Keratinocyte (primary cell): ENCODE data around the gene ATP12A. TPM values are rescaled to one million over a fixed set of nuclear protein-coding genes. Genes with fewer than 3 reads are reported as not detected.

ENCODE experiments used
- DNase-seq: peaks from one replicate; pipeline ENCODE4 v3.0.0-alpha.2; 2011; ENCODE audit warnings: low read depth, missing footprints, low spot score
- FAIRE-seq: peaks from 2 replicates; lab custom pipeline; 2011; peaks lifted over from hg19 to GRCh38; lab: Jason Lieb, UNC
- H2AFZ ChIP-seq: 2 replicates; pipeline ENCODE4 v1.6.0; 2012; ENCODE audit warnings: low read length, control low read depth, inconsistent platforms; ENCODE audit not compliant: control insufficient read depth
- H3K27ac ChIP-seq: 2 replicates; pipeline ENCODE4 v1.5.1; 2011; ENCODE audit warnings: low read length; ENCODE audit not compliant: control insufficient read depth, insufficient read depth
- H3K27me3 ChIP-seq: 3 replicates; pipeline ENCODE4 v1.6.0; 2011; ENCODE audit warnings: low read length; ENCODE audit not compliant: control insufficient read depth, insufficient read depth; ENCODE audit errors: extremely low read depth
- H3K36me3 ChIP-seq, 2 experiments: 2 replicates in 1 of 2; 3 replicates in 1 of 2; pipeline ENCODE4 v1.5.1; 2011; ENCODE audit warnings: low read length in 2 of 2, mild to moderate bottlenecking in 1 of 2; ENCODE audit not compliant: control insufficient read depth in 2 of 2, insufficient read depth in 2 of 2; ENCODE audit errors: extremely low read depth in 1 of 2
- H3K4me1 ChIP-seq: 3 replicates; pipeline ENCODE4 v1.5.1; 2011; ENCODE audit warnings: low read length; ENCODE audit not compliant: control insufficient read depth, insufficient read depth; ENCODE audit errors: extremely low read depth
- H3K4me2 ChIP-seq: 3 replicates; pipeline ENCODE4 v1.6.0; 2011; ENCODE audit warnings: low read depth, low read length; ENCODE audit not compliant: control insufficient read depth, insufficient read depth; ENCODE audit errors: extremely low read depth
- H3K4me3 ChIP-seq, 3 experiments: fragments of 200-600 bp in 1 of 3; sonication (generic) in 1 of 3; 2 replicates in 2 of 3; 3 replicates in 1 of 3; pipeline ENCODE4 v1.5.1; 2011 to 2016; ENCODE audit warnings: low read length in 3 of 3, mild to moderate bottlenecking in 3 of 3, control low read depth in 2 of 3, inconsistent platforms in 1 of 3, low read depth in 1 of 3, mixed read lengths in 1 of 3, mixed run types in 1 of 3, moderate library complexity in 1 of 3; ENCODE audit not compliant: control insufficient read depth in 2 of 3, insufficient read depth in 2 of 3; ENCODE audit errors: extremely low read depth in 1 of 3
- H3K79me2 ChIP-seq: 2 replicates; pipeline ENCODE4 v1.6.0; 2012; ENCODE audit warnings: low read length; ENCODE audit not compliant: control insufficient read depth, insufficient read depth
- H3K9ac ChIP-seq: 3 replicates; pipeline ENCODE4 v1.6.0; 2011; ENCODE audit warnings: low read length; ENCODE audit not compliant: control insufficient read depth, insufficient read depth; ENCODE audit errors: extremely low read depth
- H3K9me1 ChIP-seq: 3 replicates; pipeline ENCODE4 v1.6.0; 2011; ENCODE audit warnings: low read length; ENCODE audit not compliant: control insufficient read depth, insufficient read depth; ENCODE audit errors: extremely low read depth
- H3K9me3 ChIP-seq: 2 replicates; pipeline ENCODE4 v1.5.1; 2012; ENCODE audit warnings: low read depth, low read length; ENCODE audit not compliant: control insufficient read depth
- H4K20me1 ChIP-seq: 3 replicates; pipeline ENCODE4 v1.6.0; 2011; ENCODE audit warnings: low read length; ENCODE audit not compliant: control insufficient read depth, insufficient read depth; ENCODE audit errors: extremely low read depth
- EZH2 ChIP-seq: IDR thresholded peaks from one replicate; pipeline ENCODE4 v1.6.1; 2012; ENCODE audit warnings: inconsistent platforms, mild to moderate bottlenecking, low read length, moderate library complexity
- dilution Hi-C: fragments of 300-500 bp; cut with MboI; formaldehyde crosslinking; loops from one replicate; pipeline ENCODE4 v1.7.0; 2020; ENCODE audit warnings: low sequenced_read_pairs; ENCODE audit not compliant: extremely low pct_ligation_motif_present
- polyA plus RNA-seq, 5 experiments: library from polyadenylated mRNA; depleted of rRNA in 3 of 5; stranded (reverse) in 3 of 5; stranded (forward) in 1 of 5; unstranded in 1 of 5; fragments of >200 nt; gene quantifications; 1 replicate in 1 of 5; 2 replicates in 3 of 5; 3 replicates in 1 of 5; pipeline versions ENCODE4 v1.2.1 to v1.2.3, GENCODE V29; 2011 to 2012; ENCODE audit warnings: missing spikeins in 2 of 5, low read depth in 1 of 5, low replicate concordance in 1 of 5
- TF ChIP-seq, protein P1 (sequence below), 3 experiments: IDR thresholded peaks in 1 of 3; conservative IDR thresholded peaks in 1 of 3; optimal IDR thresholded peaks in 1 of 3; 2 replicates in 2 of 3; 3 replicates in 1 of 3; pipeline versions ENCODE3 to v1.5.1; 2011; ENCODE audit warnings: low read length in 3 of 3, mild to moderate bottlenecking in 3 of 3, moderate library complexity in 2 of 3, control low read depth in 1 of 3, inconsistent platforms in 1 of 3; ENCODE audit not compliant: insufficient read depth in 2 of 3; ENCODE audit errors: extremely low read depth in 1 of 3

Gene ATP12A
- polyA plus RNA-seq, 1 donor (not counting 4 experiments of a cell fraction or from before 2014, with no cell fraction given): 0.79 TPM

DNA sequence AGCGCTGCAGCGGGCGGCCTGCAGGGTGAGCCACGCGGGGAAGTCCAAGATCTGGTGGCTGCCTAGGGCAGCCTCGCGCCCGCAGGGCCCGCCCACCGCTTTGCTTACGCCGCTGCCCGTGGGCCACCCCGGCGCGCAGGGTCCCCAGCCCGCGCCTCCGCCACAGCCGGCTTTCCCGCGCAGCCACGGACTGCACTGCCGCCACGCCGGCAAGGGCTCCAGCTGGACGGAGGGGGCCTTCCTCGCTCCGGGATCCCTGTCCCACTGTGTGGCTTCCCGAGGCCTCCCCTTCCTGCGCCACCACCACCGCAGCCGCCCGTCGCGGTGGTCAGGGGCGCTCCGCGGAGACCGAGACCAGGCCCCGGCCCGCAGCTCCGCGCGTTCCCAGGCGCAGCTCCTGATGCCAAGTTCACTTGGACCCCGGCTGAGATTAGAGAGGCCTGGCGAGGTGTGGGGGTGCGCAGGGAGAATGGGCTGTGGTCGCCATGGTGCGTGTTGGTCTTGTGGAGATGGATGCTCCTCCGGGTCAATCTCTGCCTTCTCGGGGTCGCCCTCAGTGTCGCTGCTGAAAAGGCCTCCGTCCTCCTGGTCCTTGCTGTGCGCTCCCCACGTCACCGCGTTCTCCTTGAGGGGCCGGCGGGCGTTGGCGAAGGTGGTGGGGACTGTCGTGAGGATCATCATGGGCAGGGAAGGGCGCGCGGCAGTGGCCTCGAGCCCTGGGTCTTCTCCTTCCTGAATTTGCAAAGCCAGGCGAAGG, 65.8 kb downstream of the ATP12A start:
- Histone ChIP-seq H3K4me3 (no peak overlapping the region), H2AFZ (no peak overlapping the region), H3K36me3 (no peaks in the 10 kb centered on the region), H3K4me1 (peaks cover 7% of the 10 kb centered on the region), H3K9ac (no peak overlapping the region), H3K9me1 (no peaks in the 10 kb centered on the region), H3K27ac (no peak overlapping the region), H4K20me1 (no peaks in the 10 kb centered on the region), H3K4me2 (no peak overlapping the region), H3K79me2 (no peaks in the 10 kb centered on the region), H3K9me3 (no peaks in the 10 kb centered on the region), H3K27me3 (peaks cover 38% of the 10 kb centered on the region)
- TF ChIP-seq, protein P1, sequence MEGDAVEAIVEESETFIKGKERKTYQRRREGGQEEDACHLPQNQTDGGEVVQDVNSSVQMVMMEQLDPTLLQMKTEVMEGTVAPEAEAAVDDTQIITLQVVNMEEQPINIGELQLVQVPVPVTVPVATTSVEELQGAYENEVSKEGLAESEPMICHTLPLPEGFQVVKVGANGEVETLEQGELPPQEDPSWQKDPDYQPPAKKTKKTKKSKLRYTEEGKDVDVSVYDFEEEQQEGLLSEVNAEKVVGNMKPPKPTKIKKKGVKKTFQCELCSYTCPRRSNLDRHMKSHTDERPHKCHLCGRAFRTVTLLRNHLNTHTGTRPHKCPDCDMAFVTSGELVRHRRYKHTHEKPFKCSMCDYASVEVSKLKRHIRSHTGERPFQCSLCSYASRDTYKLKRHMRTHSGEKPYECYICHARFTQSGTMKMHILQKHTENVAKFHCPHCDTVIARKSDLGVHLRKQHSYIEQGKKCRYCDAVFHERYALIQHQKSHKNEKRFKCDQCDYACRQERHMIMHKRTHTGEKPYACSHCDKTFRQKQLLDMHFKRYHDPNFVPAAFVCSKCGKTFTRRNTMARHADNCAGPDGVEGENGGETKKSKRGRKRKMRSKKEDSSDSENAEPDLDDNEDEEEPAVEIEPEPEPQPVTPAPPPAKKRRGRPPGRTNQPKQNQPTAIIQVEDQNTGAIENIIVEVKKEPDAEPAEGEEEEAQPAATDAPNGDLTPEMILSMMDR (optimal IDR thresholded peaks at IDR 0.05 in 1 of 3, IDR thresholded peaks at IDR 0.05 in 1 of 3, conservative IDR thresholded peaks at IDR 0.05 in 1 of 3; ENCODE audit: extremely low read depth in 1 of 3, insufficient read depth in 2 of 3, low read length in 3 of 3): no peak
- no peak for TF ChIP-seq EZH2
- no peak for FAIRE-seq
- dilution Hi-C loops: no loop called here
- DNase-seq: no peak

DNA sequence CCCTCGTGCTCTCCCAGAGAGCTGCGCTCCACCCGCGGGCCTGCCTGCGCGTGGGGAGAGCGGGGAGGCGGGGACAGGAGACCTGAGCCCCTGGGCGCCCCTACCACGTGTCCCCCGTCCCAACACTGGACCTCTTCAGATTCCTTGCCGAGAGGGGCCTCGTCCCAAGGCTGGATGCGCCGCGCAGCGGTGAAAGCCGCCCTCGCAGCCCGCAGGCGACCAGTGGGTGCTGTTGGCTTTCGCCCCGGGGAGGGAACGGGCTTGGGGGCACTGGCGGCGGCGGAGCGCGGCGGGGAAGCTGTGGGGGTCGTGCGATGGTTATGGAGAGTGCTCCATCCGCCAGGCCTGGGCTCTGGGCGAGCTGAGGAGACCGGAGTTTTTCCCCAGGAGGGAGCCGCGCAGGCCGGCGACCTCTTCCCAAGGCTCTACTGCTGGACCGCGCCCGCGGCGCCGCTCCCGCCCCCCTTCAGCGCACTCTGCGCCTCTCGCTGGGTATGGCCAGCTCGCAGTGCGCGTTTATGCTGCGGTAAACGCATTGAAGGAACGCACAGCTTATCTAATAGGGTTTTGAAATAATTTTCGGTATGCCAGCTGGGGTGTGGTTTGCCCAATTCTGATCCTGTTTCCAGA, 66.5 kb downstream of the ATP12A start:
- H3K36me3 ChIP-seq: no peaks in the 10 kb centered on the region
- FAIRE-seq: no peak
- H3K4me2 ChIP-seq: peak overlapping the region; percentile 59
- no peaks in the 10 kb centered on the region for H3K79me2 ChIP-seq
- H3K4me3 ChIP-seq: peak overlapping the region in 1 of 3 experiments; percentile 57
- H3K9me3 ChIP-seq: no peaks in the 10 kb centered on the region
- H3K9me1 ChIP-seq: no peaks in the 10 kb centered on the region
- H2AFZ ChIP-seq: peak overlapping the region; percentile 24
- H3K4me1 ChIP-seq: peaks cover 7% of the 10 kb centered on the region
- DNase-seq: no peak
- no peaks in the 10 kb centered on the region for H4K20me1 ChIP-seq
- H3K27me3 ChIP-seq: peaks cover 38% of the 10 kb centered on the region
- no peak overlapping the region for H3K9ac ChIP-seq
- dilution Hi-C loops: no loop called here
- H3K27ac ChIP-seq: no peak overlapping the region
- TF ChIP-seq EZH2: no peak
- TF ChIP-seq, protein P1 (optimal IDR thresholded peaks at IDR 0.05 in 1 of 3, IDR thresholded peaks at IDR 0.05 in 1 of 3, conservative IDR thresholded peaks at IDR 0.05 in 1 of 3; ENCODE audit: extremely low read depth in 1 of 3, insufficient read depth in 2 of 3, low read length in 3 of 3): no peak
